DOHH2 (cell line): ENCODE results near the gene RPL7L1.
"Not testable (repeated sequence)": the region's sequence is repeated elsewhere in the genome, so short reads cannot be mapped to it uniquely, and the experiment has no call there.

Source experiments
- EZH2phosphoT487 ChIP-seq: fragments of 200-600 bp; sonication (generic); IDR thresholded peaks from 2 replicates; pipeline ENCODE4 v1.6.1; 2017; ENCODE audit warnings: borderline replicate concordance, mild to moderate bottlenecking, antibody characterized with exemption, low read length, moderate library complexity, mixed read lengths
- TF ChIP-seq, protein P1 (sequence below): fragments of 200-600 bp; sonication (generic); IDR thresholded peaks from one replicate; pipeline ENCODE4 v1.5.1; 2014; ENCODE audit warnings: antibody characterized with exemption, mild to moderate bottlenecking, low read depth, low read length; ENCODE audit not compliant: poor library complexity, severe bottlenecking

DNA sequence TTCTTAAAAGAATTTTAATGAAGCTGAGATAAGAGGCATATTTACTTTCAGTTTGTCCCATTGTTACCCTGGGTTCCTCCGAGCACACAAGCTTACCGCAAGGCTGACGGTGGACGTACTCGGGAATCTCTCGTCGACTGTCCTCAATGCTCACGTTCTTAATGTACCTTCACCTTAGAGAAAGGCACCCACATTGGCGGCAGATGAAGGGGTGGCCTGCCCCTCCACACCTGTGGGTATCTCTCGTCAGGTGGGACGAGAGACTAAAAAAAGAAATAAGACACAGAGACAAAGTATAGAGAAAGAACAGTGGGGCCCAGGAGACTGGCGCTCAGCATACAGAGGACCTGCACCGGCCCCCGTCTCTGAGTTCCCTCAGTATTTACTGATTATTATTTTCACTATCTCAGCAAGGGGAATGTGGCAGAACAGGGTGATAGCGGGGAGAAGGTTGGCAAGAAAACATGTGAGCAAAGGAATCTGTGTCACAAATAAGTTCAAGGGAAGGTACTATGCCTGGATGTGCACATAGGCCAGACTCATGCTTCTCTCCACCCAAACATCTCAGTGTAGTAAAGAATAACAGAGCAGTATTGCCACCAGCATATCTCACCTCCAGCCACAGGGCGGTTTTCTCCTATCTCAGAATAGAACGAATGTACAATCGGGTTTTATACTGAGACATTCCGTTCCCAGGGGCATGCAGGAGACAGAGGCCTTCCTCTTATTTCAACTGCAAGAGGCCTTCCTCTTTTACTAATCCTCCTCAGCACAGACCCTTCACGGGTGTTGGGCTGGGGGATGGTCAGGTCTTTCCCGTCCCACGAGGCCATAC is 23.2 kb downstream of the RPL7L1 start:
- TF ChIP-seq, protein P1, sequence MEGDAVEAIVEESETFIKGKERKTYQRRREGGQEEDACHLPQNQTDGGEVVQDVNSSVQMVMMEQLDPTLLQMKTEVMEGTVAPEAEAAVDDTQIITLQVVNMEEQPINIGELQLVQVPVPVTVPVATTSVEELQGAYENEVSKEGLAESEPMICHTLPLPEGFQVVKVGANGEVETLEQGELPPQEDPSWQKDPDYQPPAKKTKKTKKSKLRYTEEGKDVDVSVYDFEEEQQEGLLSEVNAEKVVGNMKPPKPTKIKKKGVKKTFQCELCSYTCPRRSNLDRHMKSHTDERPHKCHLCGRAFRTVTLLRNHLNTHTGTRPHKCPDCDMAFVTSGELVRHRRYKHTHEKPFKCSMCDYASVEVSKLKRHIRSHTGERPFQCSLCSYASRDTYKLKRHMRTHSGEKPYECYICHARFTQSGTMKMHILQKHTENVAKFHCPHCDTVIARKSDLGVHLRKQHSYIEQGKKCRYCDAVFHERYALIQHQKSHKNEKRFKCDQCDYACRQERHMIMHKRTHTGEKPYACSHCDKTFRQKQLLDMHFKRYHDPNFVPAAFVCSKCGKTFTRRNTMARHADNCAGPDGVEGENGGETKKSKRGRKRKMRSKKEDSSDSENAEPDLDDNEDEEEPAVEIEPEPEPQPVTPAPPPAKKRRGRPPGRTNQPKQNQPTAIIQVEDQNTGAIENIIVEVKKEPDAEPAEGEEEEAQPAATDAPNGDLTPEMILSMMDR: not testable (repeated sequence)
- TF ChIP-seq EZH2phosphoT487: not testable (repeated sequence)
